PFSK-1 (cell line): ENCODE measurements around the gene KLHL2.

Experiments used
- FOXP2 ChIP-seq: optimal IDR thresholded peaks from 2 replicates; pipeline ENCODE3; 2011; ENCODE audit warnings: borderline replicate concordance, control low read depth, inconsistent platforms; ENCODE audit not compliant: insufficient read depth; ENCODE audit errors: extremely low read length, extremely low read depth
- POLR2AphosphoS5 ChIP-seq: IDR thresholded peaks from 2 replicates; pipeline ENCODE4 v1.6.1; 2012; ENCODE audit warnings: low read depth, mild to moderate bottlenecking, control low read depth, low read length, moderate library complexity
- REST ChIP-seq, 2 experiments: IDR thresholded peaks; 2 replicates each; pipeline versions ENCODE4 v1.6.1 to v1.8.0; 2011 to 2012; ENCODE audit warnings: low read depth in 2 of 2, low read length in 2 of 2, control low read depth in 1 of 2, inconsistent platforms in 1 of 2, mild to moderate bottlenecking in 1 of 2, moderate library complexity in 1 of 2; ENCODE audit not compliant: insufficient read depth in 1 of 2
- SIN3A ChIP-seq: IDR thresholded peaks from 2 replicates; pipeline ENCODE4 v1.6.1; 2012; ENCODE audit warnings: mild to moderate bottlenecking, low read length, moderate library complexity, borderline replicate concordance; ENCODE audit not compliant: insufficient read depth
- TAF1 ChIP-seq: IDR thresholded peaks from 2 replicates; pipeline ENCODE4 v1.6.1; 2012; ENCODE audit warnings: low read length, control low read depth, borderline replicate concordance; ENCODE audit not compliant: insufficient read depth

KLHL2 gene

DNA sequence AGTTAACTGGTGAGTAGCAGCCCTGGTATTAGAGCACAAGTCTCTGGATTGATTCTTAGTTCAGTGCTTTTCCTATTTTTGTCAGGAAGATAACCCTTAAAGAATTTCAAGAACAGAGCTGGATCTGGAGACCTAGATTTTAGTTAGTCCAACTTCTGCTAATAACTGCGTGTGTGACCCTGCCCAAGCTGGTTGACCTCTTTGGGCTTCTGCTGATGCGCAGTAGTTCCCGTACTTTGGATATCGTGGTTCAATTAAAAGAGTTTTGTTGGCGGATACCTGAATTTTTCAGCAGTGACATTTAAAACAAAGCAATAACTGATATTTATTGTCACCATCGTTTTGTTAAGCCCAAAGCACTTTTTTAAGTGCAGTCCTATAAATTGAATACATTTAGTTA is 129.4 kb downstream of the KLHL2 start:
- no peak for TF ChIP-seq TAF1
- TF ChIP-seq REST (IDR thresholded peaks at IDR 0.05; ENCODE audit: insufficient read depth in 1 of 2, low read depth in 2 of 2, low read length in 2 of 2) = no peak
- no peak for TF ChIP-seq SIN3A
- TF ChIP-seq POLR2AphosphoS5 = no peak
- TF ChIP-seq FOXP2 = no peak

DNA sequence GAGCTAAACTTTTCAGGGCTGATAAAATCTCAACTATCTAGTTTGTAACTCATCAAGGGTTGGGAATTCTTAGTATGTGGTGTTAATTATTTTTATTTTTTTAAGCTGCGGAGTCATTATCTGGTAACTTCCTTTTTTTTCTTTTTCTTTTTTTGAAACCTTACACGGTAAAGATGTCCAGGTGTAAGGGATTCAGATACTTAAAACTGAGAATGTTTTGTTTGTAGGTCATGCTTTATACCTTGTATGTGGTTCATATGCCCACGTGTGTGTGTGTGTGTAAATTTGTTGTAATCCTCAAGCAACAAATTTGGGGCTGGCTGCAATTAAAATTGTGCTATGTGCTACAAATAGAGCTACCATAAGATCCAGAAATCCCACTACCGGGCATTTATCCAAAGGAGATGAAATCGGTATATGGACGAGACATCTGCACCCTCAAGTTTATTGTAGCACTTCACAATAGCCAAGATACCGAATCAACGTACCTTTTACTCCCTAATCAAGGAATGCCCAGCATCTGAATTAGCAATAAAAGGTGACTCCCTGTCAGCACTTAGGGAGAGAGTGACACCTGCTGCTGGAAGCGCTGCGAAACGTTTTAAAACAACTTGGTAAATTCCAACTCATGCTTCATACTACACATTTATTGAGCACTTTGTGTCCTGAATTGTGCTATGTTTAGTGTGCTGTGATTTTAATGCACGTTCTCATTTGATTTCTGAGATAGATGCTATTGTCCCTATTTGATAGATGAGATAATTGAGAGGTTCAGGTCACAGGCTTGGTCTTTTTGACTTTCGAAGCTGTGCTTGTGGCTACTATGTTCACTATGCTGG is 136.2 kb downstream of the KLHL2 start:
- TF ChIP-seq FOXP2 (no peak), POLR2AphosphoS5 (no peak), REST (IDR thresholded peaks at IDR 0.05; ENCODE audit: insufficient read depth in 1 of 2, low read depth in 2 of 2, low read length in 2 of 2) (no peak), SIN3A (no peak), TAF1 (no peak)

GRCh38 chr4:165345666-165346417 is 138.5 kb downstream of the KLHL2 start:
- TF ChIP-seq POLR2AphosphoS5 (no peak), FOXP2 (no peak), SIN3A (no peak), REST (IDR thresholded peaks at IDR 0.05; ENCODE audit: insufficient read depth in 1 of 2, low read depth in 2 of 2, low read length in 2 of 2) (no peak), TAF1 (no peak)

DNA sequence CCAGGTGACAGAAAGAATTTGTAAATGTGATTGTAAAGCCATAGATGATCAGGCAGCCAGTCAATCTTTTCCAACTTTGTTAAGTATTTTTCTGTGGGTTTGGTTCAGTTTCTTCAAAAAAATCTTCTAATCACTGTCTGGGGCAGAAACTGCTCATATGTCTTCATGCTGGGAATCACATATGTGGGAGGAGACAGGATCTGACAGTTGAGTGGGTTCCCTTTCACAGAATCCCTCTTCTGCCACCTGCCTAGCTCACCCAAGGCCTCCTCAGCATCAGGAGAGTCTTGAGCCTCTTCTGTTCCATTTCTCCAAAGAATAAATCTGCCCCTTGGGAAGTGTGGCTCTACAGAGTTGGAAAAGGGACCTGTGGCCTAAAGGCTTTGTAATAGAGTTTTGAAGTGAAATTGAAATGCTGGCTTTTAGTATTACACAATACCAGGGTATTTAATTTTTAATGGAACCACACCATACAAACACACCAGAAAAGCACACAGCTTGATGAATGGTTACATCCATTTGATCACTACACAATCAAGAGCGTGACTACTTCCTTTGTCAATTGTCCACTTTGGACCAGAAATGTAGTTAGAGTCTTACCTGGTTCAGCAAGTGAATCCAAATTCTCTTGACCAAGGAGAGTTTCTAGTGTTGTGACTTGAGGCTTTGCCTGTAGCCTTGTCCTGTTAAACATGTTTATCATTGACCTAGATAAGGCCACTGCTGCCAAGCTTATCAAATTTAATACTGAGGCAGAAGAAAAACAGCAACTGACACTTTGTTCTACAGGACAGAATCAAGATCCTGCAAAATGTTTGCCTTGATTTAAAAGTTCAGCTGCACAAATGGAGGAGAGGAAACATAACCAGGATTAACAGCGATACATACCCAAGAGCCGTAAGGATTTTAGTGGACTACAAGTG is 140.5 kb downstream of the KLHL2 start:
- TF ChIP-seq POLR2AphosphoS5 (no peak), REST (IDR thresholded peaks at IDR 0.05; ENCODE audit: insufficient read depth in 1 of 2, low read depth in 2 of 2, low read length in 2 of 2) (no peak), FOXP2 (no peak), SIN3A (no peak), TAF1 (no peak)
